ENCODE data around the gene SIPA1L2.
"Not testable (repeated sequence)": the region's sequence is repeated elsewhere in the genome, so short reads cannot be mapped to it uniquely, and the experiment has no call there.

SIPA1L2 gene

DNA sequence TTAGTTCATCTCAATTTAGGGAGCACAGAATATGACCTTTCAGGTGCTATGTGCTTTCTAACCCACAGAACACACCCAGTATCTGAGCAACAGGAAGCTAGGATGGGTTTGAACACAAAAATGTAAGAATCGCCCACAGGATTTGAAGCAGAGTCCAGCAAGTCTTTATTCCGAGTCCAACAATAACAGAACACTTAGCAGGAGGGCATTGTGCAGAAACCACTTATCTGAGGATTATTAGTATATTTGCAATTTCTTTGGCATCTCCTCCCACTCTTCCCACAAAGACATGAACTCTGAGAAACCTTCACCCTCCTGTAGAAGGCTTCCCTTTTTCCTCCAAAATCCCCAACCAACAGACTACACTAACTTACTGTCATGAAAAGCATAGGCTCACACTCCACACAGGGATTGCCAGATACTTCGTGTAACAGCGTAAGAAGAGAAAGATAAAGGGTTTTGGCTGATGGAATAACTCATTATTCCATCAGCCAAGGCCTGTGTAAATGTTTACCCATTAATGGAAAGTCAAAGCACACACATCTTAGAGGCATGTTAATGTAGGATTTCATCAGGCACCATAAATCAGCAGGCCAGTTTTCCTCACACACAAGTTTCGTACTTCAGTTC is 16.1 kb downstream of the SIPA1L2 start:
- DNase-seq (ENCODE audit: low read depth): no peak

DNA sequence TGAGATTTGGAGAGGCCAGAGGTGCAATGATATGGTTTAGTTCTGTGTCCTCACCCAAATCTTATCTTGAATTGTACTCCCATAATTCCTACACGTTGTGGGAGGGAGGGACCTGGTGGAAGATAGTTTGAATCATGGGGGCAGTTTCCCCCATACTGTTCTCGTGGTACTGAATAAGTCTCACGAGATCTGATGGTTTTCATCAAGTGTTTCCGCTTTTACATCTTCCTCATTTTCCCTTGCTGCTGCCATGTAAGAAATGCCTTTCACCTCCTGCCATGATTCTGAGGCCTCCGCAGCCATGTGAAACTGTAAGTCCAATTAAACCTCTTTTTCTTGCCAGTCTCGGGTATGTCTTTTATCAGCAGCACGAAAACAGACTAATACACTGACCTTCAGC is 17.1 kb downstream of the SIPA1L2 start:
- not testable (repeated sequence) for DNase-seq (ENCODE audit: low read depth)

DNA sequence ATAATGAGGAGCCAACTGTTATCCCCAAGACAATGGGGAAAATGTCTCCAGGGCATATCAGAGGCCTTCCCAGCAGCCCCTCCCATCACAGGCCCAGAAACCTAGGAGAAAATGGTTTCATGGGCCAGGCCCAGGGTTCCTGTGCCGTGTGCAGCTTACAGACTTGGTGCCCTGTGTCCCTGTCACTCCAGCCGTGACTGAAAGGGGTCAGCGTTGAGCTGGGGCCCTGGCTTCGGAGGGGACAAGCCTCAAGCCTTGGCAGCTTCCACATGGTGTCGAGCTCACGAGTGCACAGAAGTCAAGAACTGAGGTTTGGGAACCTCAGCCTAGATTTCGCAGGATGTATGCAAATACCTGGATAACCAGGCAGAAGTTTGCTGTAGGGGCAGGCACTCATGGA is 18.1 kb downstream of the SIPA1L2 start:
- DNase-seq (ENCODE audit: low read depth): no peak

DNA sequence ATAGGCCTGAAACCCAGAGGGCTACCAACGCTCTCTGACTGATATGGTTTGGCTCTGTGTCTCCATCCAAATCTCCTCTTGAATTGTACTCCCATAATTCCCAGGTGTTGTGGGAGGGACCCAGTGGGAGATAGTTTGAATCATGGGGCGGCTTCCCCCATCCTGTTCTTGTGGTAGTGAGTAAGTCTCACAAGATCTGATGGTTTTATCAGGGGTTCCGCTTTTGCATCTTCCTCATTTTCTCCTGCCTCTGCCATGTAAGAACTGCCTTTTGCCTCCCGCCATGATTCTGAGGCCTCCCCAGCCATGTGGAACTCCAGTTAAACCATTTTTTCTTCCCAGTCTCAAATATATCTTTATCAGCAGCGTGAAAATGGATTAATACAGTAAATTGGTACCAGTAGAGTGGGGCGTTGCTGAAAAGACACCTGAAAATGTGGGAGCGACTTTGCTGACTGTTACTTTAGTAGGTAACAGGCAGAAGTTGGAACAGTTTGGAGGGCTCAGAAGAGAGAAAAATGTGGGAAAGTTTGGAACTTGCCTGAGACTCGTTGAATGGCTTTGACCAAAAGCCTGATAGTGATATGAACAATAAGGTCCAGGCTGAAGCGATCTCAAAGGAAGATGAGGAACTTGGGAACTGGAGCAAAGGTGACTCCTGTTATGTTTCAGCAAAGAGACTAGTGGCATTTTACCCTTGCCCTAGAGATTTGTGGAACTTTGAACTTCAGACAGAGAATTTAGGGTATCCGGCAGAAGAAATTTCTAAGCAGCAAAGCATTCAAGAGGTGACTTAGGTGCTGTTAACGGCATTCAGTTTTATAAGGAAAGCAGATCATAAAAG is 18.8 kb downstream of the SIPA1L2 start:
- not testable (repeated sequence) for DNase-seq (ENCODE audit: low read depth)

DNA sequence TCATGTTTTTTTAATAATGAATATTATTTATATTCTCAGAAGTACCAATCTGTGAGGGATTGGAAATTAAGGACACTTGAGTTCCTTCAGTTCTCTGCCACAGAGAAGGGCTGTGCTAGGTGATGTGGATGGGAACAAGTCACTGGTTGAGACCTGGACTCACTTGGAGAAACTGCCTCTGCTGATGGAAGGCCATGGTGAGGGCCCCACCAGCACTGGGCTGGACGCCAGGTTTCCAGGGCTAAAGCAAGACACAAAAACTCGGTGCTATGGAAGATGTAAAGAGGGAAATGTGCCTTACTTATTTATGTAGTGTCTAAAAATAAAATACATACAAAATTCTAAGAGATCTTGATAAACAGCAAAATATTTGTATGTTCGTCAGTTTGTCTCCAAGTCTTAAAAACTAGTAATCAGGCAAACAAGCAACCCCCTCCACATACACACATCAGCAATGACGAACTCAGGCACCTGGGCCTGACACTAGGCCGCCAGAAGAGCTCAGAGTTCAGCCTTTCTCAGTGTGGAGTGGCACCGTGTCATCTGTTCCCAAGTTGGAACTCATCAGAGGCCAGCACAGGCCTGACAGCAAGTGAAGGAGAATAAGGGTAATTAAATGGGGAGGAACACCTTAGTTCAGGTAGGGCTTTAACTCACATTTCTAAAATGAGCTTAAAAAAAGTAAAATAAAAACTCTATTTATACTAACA is 19.6 kb downstream of the SIPA1L2 start:
- no peak for DNase-seq (ENCODE audit: low read depth)

DNA sequence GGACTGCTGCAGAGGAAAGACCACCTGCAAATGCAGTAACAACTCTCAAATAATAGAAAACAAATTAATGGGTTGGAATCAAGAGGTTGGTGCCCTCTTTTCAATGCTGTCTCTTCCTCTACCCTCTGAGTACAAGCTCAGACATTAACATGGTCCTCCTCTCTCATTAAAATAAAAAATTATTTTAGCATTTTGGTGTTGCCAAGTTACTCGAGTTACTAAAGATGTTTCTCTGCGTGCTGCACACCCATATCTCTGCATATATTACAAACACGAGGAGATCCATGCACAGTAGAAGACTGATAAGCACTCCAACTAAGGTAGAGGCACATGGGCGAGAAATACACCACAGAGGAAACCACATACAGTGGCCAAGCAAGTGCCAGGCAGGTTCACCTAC is 21.5 kb downstream of the SIPA1L2 start:
- DNase-seq (ENCODE audit: low read depth): no peak

DNA sequence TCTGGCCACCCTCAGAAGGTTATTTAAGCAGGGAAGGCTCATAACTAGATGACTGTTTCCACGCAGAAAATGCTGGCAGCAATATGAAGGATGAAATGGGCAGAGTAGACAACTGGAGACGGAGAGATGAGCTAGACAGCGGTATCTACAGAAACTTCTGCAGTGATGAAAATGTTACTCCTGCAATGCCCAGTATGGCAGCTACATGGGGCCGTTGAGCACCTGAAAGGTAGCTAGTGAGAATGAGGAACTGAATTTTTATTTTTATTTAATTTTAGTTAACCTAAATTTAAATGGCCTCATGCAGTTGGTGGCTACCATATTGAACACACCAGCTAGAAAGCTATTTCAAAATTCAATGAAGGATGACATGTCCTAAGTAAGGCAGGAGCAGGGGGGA is 27.3 kb downstream of the SIPA1L2 start:
- no peak for DNase-seq (ENCODE audit: low read depth)

DNA sequence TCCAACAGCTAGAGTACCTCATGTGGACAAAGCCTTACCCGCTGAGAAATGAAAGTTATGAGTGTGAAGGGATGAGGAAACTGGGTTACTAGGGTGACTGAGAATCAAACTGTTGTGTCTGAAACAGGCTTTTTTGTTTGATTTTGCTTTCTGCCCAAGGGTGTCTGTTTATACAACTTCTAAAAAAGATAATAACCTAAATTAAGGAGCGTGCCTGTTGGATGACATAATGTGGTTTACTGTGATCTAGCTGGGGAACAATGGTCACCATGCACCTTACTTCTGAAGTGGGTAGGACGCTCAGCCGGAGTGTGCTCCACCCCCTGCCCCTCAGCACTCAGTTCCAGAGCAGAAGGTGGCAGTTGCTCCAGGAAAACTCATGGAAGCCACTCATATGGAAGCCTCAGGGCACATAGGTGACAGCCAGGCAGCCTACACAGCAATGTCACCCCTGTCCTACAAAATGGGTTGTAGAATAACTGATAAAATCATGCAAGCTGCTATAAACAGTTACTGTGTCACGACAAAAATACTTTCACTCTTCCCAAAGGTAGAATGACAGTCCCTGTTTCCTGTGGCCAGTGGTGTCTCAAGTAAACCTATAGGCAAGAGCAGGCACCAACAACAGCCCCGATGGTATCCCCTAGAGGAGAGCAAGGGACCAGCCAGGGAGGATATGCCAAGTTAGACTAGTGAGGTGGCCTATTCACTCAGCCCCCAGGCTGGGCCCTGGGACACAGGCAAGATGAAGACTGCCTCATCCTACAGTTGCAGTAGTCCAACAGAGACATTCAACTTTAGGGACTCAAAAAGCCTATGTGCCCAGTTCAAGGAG is 29.3 kb downstream of the SIPA1L2 start:
- DNase-seq (ENCODE audit: low read depth): no peak

DNA sequence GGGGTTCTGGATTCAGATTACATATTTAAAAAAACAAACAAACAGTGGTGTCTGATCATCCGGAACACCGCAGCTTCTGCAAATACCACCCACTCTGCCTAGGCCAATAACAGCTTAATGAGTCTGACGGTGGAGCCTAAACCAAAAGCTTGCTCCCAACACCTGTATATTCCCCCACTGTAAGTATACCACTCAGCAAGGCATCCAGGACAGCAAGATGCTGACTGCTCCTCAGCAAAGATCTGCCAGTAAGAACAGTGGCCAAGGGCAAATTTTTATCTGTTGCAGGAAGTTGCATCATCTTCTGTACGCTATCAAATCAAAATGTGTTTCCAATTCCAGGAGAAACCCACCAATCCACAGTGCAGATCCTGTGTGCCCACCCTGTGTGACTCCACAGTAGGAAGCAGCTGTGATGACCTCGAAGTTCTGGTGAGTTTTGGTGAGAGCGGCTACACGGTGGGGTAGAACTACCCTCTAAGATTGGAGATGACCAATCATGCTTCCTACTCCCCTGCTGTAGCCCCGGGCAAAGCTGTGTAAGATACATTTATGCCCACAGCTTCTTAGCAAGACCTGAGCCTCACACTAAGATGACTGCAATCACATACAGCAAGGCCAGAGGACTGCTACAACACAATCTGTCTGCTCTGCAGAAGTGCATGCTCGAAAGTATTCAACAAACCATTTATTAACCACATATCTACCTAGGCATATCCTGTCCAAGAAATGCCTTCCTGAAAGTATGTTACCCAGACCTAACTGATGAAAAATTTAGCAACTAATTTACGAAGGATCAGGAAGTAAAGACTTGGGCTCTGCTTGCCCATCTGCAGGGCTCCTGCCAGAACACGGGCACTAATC is 30.5 kb downstream of the SIPA1L2 start:
- DNase-seq (ENCODE audit: low read depth): no peak

DNA sequence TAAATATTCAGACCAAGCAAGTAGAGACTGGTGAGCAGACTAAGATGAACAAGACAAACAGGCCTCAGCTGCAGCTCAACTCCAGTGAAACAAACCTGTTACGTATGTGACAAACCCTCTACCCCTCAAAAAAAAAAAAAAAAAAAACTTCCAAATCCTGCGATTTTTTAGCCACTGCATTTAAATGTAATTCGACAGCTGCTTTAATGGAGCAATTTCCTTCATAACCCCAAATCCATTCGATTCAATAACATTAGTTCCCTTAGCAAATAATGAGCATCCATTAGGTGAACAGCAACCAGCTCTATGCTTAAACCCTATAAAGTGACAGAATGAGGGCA is 31.1 kb downstream of the SIPA1L2 start:
- DNase-seq (ENCODE audit: low read depth): no peak

DNA sequence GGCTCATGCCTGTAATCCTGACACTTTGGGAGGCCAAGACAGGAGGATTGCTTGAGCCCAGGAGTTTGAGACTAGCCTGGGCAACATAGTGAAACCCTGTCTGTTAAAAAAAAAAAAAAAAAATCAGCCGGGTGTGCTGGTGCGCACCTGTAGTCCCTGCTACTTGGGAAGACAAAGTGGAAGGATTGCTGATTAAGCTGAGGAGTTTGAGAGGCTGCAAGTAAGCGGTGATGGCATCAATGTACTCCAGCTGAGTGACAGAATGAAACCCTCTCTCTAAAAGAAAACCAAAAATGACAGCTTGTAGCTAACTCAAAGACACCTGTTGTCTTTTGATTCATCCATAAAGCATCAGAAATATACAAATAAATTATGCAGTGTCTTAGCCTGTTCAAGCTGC is 31.8 kb downstream of the SIPA1L2 start:
- DNase-seq (ENCODE audit: low read depth): no peak

DNA sequence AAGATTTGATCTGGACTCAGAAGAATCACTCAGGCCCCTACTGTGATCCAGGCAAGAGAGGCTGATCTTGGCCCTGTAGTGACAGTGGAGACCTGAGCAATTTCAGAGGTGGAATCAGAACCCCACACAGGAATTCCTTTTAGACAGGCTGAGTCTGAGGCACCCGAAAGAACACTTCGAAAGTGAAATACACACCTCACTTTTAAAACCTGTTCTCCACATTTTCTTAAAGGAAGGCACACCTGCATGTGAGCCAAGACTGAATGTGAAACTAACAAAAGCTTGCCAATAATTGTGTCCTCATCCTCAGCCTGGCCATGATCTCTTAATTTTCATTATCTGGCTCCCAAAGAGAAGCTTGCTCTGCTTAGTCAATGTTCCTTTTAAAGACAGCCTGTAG is 32.2 kb downstream of the SIPA1L2 start:
- DNase-seq (ENCODE audit: low read depth): no peak

DNA sequence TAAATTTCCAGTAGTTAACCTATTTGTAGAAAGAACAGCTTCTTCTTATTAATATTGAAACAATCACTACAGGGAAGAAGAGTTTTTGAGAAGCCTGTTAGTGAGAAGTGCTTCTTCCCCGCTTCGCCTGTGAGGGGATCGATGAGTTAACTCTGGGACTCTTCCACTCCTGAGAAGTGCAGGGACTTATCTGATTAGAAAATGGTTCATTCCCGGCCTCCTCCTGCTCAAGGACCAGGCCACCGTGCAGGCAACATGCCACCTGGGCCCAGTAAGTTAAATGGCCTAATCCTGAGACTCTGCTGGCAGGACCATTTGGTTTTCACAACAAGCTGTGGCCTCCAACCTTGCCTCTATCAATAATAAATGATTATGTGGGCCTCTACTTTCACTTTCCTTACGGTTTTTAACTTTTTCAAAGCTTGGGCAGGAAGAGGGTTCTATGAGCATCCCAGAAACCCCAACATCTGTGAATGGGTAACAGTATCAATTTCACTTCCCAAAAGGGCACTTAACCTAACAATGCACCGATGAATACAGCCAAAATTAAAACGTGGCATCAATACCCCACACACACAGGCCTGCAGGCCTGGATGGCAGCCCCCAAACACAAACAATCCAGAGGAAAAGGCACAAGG is 33.1 kb downstream of the SIPA1L2 start:
- no peak for DNase-seq (ENCODE audit: low read depth)

DNA sequence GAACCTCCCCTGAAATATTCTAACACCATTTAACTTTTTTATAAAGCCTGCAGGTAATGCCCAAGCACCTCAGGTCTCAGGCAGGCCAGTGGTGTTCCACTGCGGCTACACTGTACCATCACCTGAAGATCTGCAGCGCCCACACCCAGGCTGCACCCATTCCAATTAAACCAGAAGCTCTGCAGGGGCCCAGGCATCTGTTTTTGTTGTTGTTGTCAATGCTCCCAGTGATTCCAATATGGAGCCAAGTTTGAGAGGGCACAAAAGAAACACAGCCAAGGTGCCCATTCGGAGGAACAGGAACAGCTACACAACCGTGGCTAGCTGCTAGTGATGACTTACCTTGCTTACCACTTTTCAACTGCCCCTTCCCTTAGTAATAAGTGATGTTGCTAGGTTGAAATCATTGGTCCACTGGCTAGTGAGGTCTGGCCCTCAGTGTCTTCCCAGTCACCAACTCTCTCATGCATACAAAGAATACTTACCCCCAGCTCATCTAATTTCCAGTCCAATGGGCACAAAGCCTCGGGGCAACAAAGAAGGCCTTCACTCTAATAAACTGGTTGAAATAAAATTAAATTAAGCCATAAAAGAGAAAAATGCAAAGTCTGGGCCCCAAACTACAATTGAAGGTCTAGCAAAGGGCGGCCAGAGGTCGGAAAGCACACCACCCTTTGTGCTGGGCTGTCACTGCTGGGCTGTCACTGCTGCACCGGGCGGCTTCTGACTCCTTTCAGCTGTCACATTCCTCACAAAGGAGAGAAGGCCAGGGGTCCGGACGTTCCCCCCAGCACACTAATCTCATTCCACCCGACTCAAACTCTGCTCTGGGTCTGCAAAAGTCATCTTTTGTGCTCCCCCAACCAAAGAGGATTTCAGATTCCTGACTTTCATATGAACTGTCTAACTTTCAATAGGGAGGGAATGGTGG is 34.9 kb downstream of the SIPA1L2 start:
- DNase-seq (ENCODE audit: low read depth): no peak

DNA sequence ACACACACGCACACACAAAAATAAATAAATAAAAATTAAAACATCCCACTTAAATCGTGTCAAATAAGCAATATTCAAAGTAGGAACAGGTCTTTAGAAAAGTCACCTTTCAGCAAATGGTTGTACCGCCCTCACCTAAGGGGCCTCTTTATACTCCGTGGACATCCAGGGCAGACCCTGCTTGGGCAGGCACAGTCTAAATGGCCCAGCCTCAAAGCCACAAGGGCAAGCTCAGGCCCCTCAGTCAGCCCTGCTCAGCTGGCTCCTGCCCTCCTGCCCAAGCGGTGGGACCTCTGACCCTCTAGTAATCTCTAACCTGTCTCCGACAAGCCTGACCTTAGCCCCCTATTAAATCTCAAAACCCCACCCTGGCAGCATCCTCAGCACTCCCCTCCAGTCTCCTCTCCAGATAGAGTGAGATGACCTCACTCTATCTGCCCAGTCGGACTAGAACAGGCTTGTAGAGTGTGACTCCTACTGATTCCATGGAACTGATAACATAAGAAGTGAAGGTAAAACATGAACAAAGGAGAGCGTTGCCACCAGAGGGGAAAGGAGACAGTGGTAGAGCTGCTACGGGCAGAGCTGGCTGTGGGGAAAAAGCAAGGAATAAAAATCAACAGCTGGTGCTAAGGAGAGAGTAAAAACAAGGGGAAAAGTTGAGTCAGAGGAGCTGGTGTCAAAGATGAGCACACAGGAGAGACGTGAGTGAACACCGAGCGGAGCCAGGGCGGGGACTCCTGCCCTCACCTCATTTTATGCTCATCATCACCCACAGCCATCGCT is 36.0 kb downstream of the SIPA1L2 start:
- no peak for DNase-seq (ENCODE audit: low read depth)

DNA sequence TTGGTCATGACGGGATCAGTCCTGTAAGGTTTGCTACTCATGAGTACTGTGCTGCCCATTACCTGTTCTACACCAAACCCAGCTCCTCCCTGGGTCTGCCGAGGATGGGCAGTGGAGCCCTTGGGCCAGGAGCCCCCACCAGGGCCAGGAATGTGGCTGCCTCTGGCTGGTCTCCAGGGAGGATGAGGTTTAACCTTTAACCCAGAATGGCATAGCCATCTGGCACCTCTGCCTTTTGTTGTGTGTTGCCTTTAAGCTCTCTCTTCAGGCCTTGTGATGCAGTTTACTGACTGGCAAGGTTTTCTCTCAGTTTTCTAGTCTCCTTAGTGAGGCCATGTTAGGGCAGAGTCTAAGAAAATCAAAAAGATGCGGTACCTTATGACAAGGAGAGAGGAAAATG is 38.6 kb downstream of the SIPA1L2 start:
- no peak for DNase-seq (ENCODE audit: low read depth)

DNA sequence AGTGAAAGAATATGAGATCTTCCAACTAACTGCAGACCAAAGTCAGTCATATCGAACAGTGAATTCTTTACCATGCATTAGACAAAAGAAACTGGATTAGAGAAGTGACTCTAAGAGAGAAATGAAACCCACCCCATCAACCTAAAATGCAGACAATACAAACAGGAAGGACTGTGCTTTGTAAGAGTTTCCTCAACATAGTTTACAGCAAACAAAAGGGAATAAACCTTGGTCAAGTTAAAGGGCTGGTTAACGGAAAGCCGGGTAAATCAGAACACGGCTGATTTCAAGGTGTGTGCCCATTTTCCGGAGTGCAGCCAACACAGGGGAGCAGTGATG is 39.2 kb downstream of the SIPA1L2 start:
- DNase-seq (ENCODE audit: low read depth): no peak

DNA sequence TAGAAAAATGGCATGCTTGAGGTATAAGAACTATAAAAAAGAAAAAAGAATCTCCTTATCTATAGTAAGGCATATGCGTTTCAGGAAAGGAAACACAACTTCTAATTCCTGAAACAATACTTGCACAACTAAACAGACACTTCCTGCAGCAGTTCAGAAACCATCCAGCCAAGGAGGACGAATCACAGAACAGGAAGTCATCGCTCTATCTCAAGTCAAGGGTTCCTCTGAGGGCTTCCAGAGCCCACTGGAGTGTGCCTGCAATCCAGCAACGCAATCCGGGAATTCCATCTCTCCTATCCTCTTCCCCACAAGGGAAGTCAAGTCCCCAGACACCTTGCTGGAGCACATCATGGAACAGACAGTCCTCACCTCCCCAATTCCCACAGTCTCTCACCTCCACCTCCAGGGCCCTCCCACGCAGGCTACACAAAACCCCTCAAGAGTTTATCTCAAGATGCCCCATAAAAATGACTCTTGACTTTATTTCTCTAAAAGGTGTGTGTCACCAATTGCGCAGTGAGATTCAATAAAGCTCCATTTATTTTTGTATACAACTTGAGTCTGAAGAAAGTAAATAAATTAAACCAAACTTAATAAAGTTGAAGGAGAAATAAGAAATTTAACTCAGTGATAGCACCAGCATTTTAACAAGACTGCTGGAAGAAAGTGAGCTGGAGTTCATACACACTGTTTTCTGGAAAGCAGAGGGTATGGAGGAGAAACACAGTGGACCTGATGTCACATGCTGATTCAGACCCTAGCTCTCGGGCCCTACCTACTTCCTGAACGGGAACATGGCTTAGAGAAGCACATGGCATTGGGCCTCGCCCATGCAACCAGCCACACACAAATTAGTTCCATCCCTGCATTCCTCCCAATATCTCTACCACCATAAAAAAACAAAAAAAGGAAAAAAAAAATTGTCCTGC is 39.9 kb downstream of the SIPA1L2 start:
- no peak for DNase-seq (ENCODE audit: low read depth)
